H9 (cell line): ENCODE results near the gene VTCN1. TPM values are rescaled to one million over a fixed set of nuclear protein-coding genes. Genes with fewer than 3 reads are reported as not detected.

ENCODE experiments used
- DNase-seq: peaks from one replicate; pipeline ENCODE4 v3.0.0-alpha.2; 2017
- H2AFZ ChIP-seq: one replicate; pipeline ENCODE4 v1.6.1; 2013; ENCODE audit warnings: mild to moderate bottlenecking, low read length, control low read depth, moderate library complexity
- H2AK5ac ChIP-seq: 2 replicates; pipeline ENCODE4 v1.6.1; 2013; ENCODE audit warnings: low read length, control low read depth, mixed read lengths; ENCODE audit not compliant: insufficient read length
- H2BK120ac ChIP-seq: one replicate; pipeline ENCODE4 v1.6.1; 2013; ENCODE audit warnings: low read depth, mild to moderate bottlenecking, low read length, control low read depth, inconsistent platforms; ENCODE audit not compliant: poor library complexity, severe bottlenecking
- H2BK12ac ChIP-seq: 2 replicates; pipeline ENCODE4 v1.6.1; 2013; ENCODE audit warnings: low read length, control low read depth, mixed read lengths, low read depth; ENCODE audit not compliant: insufficient read length
- H2BK15ac ChIP-seq: 2 replicates; pipeline ENCODE4 v1.6.1; 2013; ENCODE audit warnings: low read depth, low read length, control low read depth
- H2BK20ac ChIP-seq: one replicate; pipeline ENCODE4 v1.6.1; 2013; ENCODE audit warnings: low read depth, mild to moderate bottlenecking, low read length, control low read depth, inconsistent platforms; ENCODE audit not compliant: poor library complexity, severe bottlenecking
- H2BK5ac ChIP-seq: 2 replicates; pipeline ENCODE4 v1.6.1; 2013; ENCODE audit warnings: low read length, control low read depth, mixed read lengths; ENCODE audit not compliant: insufficient read length
- H3K14ac ChIP-seq: 2 replicates; pipeline ENCODE4 v1.6.1; 2013; ENCODE audit warnings: low read length, control low read depth; ENCODE audit not compliant: insufficient read depth
- H3K18ac ChIP-seq: 2 replicates; pipeline ENCODE4 v1.6.1; 2013; ENCODE audit warnings: low read depth, mild to moderate bottlenecking, mixed read lengths, low read length, control low read depth; ENCODE audit not compliant: insufficient read length
- H3K23ac ChIP-seq: 2 replicates; pipeline ENCODE4 v1.6.1; 2013; ENCODE audit warnings: low read length, control low read depth, mixed read lengths, low read depth; ENCODE audit not compliant: insufficient read length
- H3K23me2 ChIP-seq: 2 replicates; pipeline ENCODE4 v1.6.1; 2013; ENCODE audit warnings: low read depth, mild to moderate bottlenecking, mixed read lengths, low read length, control low read depth; ENCODE audit not compliant: insufficient read length, poor library complexity, severe bottlenecking
- H3K27ac ChIP-seq: 2 replicates; pipeline ENCODE4 v1.5.1; 2013; ENCODE audit warnings: low read length, control low read depth, mixed read lengths, low read depth; ENCODE audit not compliant: insufficient read length
- H3K27me3 ChIP-seq: 2 replicates; pipeline ENCODE4 v1.6.1; 2013; ENCODE audit warnings: low read length, control low read depth, inconsistent platforms; ENCODE audit not compliant: insufficient read depth
- H3K4ac ChIP-seq: 2 replicates; pipeline ENCODE4 v1.6.1; 2013; ENCODE audit warnings: low read depth, mild to moderate bottlenecking, control low read depth, inconsistent platforms, low read length, moderate library complexity
- H3K4me1 ChIP-seq: 2 replicates; pipeline ENCODE4 v1.6.1; 2013; ENCODE audit warnings: low read length, control low read depth, inconsistent platforms; ENCODE audit not compliant: insufficient read depth
- H3K4me2 ChIP-seq: 2 replicates; pipeline ENCODE4 v1.6.1; 2013; ENCODE audit warnings: low read length, control low read depth, mixed read lengths; ENCODE audit not compliant: insufficient read length, insufficient read depth
- H3K56ac ChIP-seq: 2 replicates; pipeline ENCODE4 v1.6.1; 2013; ENCODE audit warnings: low read depth, mild to moderate bottlenecking, mixed read lengths, low read length, control low read depth; ENCODE audit not compliant: insufficient read length
- H3K79me1 ChIP-seq: 2 replicates; pipeline ENCODE4 v1.6.1; 2013; ENCODE audit warnings: low read depth, mild to moderate bottlenecking, moderate library complexity, low read length, control low read depth, inconsistent platforms; ENCODE audit not compliant: insufficient read depth, poor library complexity, severe bottlenecking
- H3K79me2 ChIP-seq: 2 replicates; pipeline ENCODE4 v1.6.1; 2013; ENCODE audit warnings: low read length, control low read depth, inconsistent platforms; ENCODE audit not compliant: insufficient read depth
- H3K9ac ChIP-seq: 2 replicates; pipeline ENCODE4 v1.6.1; 2013; ENCODE audit warnings: low read length, control low read depth, mixed read lengths; ENCODE audit not compliant: insufficient read length; ENCODE audit errors: extremely low read depth
- H3K9me3 ChIP-seq: one replicate; pipeline ENCODE4 v1.6.1; 2013; ENCODE audit warnings: low read depth, low read length, inconsistent platforms; ENCODE audit not compliant: control insufficient read depth
- H3T11ph ChIP-seq: one replicate; pipeline ENCODE4 v1.6.1; 2013; ENCODE audit warnings: mild to moderate bottlenecking, low read length, control low read depth, inconsistent platforms
- H4K20me1 ChIP-seq: one replicate; pipeline ENCODE4 v1.6.1; 2013; ENCODE audit not compliant: control insufficient read depth, insufficient read length, insufficient read depth
- H4K5ac ChIP-seq: 2 replicates; pipeline ENCODE4 v1.6.1; 2013; ENCODE audit warnings: low read depth, mild to moderate bottlenecking, mixed read lengths, low read length, control low read depth; ENCODE audit not compliant: insufficient read length
- H4K8ac ChIP-seq: replicated peaks from 2 replicates; pipeline ENCODE4 v1.6.1; 2013; ENCODE audit warnings: low read length, control low read depth, mixed read lengths, low read depth; ENCODE audit not compliant: insufficient read length
- H4K91ac ChIP-seq: 2 replicates; pipeline ENCODE4 v1.6.1; 2013; ENCODE audit warnings: low read depth, mild to moderate bottlenecking, moderate library complexity, mixed read lengths, low read length, control low read depth; ENCODE audit not compliant: insufficient read length
- H3K27ac Mint-ChIP-seq, 3 experiments: 2 replicates in 2 of 3; 3 replicates in 1 of 3; pipeline ENCODE4 v1.8.0; 2020 to 2021; ENCODE audit warnings: mixed read lengths in 3 of 3, mild to moderate bottlenecking in 1 of 3, moderate library complexity in 1 of 3
- H3K27me3 Mint-ChIP-seq: 2 replicates; pipeline ENCODE4 v1.8.0; 2021; ENCODE audit warnings: low read depth, mild to moderate bottlenecking, moderate library complexity, mixed read lengths
- H3K36me3 Mint-ChIP-seq, 3 experiments: 2 replicates in 2 of 3; 3 replicates in 1 of 3; pipeline ENCODE4 v1.8.0; 2020 to 2021; ENCODE audit warnings: low read depth in 3 of 3, mixed read lengths in 3 of 3; ENCODE audit not compliant: insufficient read depth in 1 of 3
- H3K4me1 Mint-ChIP-seq, 2 experiments: 2 replicates each; pipeline ENCODE4 v1.8.0; 2020; ENCODE audit warnings: mixed read lengths in 2 of 2
- H3K4me3 Mint-ChIP-seq, 2 experiments: 2 replicates in 1 of 2; 3 replicates in 1 of 2; pipeline ENCODE4 v1.8.0; 2020 to 2021; ENCODE audit warnings: mild to moderate bottlenecking in 2 of 2, mixed read lengths in 2 of 2, moderate library complexity in 1 of 2
- H3K9me3 Mint-ChIP-seq, 2 experiments: 2 replicates in 1 of 2; 3 replicates in 1 of 2; pipeline ENCODE4 v1.8.0; 2020; ENCODE audit warnings: mild to moderate bottlenecking in 2 of 2, mixed read lengths in 2 of 2, moderate library complexity in 1 of 2
- total RNA-seq: library from RNA; stranded (reverse); gene quantifications from 2 replicates; pipeline ENCODE4 v1.2.1, GENCODE V29; 2021
- TF ChIP-seq, protein P1 (sequence below): fragments of 200-600 bp; sonication (generic); conservative IDR thresholded peaks from 3 replicates; pipeline ENCODE4 v1.8.0; 2021; ENCODE audit warnings: antibody characterized with exemption, mild to moderate bottlenecking

The VTCN1 gene
- total RNA-seq, 1 experiment from 2014 or later = 0.33 TPM

GRCh38 chr1:117127795-117128194 lies 82.9 kb downstream of the VTCN1 start:
- Histone ChIP-seq H3K27me3 (no peaks in the 10 kb centered on the region), H3K4ac (no peak overlapping the region), H2BK12ac (no peak overlapping the region), H2BK5ac (no peak overlapping the region), H2BK120ac (no peak overlapping the region), H3K79me2 (no peaks in the 10 kb centered on the region), H2BK20ac (no peak overlapping the region), H4K5ac (no peak overlapping the region), H3K9ac (no peak overlapping the region), H3K27ac (no peak overlapping the region), H3K18ac (no peak overlapping the region), H4K91ac (no peak overlapping the region), H4K20me1 (no peaks in the 10 kb centered on the region), H2AK5ac (no peak overlapping the region), H3K56ac (no peak overlapping the region), H3K14ac (no peak overlapping the region), H3K9me3 (no peaks in the 10 kb centered on the region), H4K8ac (no peak overlapping the region), H2AFZ (no peak overlapping the region), H3K79me1 (no peaks in the 10 kb centered on the region), H2BK15ac (no peak overlapping the region), H3T11ph (no peak overlapping the region), H3K23ac (no peak overlapping the region), H3K23me2 (no peaks in the 10 kb centered on the region), H3K4me2 (no peak overlapping the region), H3K4me1 (no peaks in the 10 kb centered on the region)
- Mint-ChIP-seq H3K9me3 (no peaks in the 10 kb centered on the region), H3K4me3 (no peak overlapping the region), H3K27ac (no peak overlapping the region), H3K36me3 (no peaks in the 10 kb centered on the region), H3K4me1 (peaks cover 12 to 16% of the 10 kb centered on the region in 2 experiments), H3K27me3 (no peaks in the 10 kb centered on the region)
- TF ChIP-seq, protein P1, sequence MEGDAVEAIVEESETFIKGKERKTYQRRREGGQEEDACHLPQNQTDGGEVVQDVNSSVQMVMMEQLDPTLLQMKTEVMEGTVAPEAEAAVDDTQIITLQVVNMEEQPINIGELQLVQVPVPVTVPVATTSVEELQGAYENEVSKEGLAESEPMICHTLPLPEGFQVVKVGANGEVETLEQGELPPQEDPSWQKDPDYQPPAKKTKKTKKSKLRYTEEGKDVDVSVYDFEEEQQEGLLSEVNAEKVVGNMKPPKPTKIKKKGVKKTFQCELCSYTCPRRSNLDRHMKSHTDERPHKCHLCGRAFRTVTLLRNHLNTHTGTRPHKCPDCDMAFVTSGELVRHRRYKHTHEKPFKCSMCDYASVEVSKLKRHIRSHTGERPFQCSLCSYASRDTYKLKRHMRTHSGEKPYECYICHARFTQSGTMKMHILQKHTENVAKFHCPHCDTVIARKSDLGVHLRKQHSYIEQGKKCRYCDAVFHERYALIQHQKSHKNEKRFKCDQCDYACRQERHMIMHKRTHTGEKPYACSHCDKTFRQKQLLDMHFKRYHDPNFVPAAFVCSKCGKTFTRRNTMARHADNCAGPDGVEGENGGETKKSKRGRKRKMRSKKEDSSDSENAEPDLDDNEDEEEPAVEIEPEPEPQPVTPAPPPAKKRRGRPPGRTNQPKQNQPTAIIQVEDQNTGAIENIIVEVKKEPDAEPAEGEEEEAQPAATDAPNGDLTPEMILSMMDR = no peak
- DNase-seq = no peak
